Mesenteric fat pad (tissue), 1 donor: Measurements from ENCODE around the gene PCNX2. TPM values are rescaled to one million over a fixed set of nuclear protein-coding genes. Genes with fewer than 3 reads are reported as not detected.

Source experiments
- DNase-seq: peaks from one replicate; pipeline ENCODE4 v3.0.0-alpha.2; 2020; ENCODE audit warnings: low spot score
- long read RNA-seq: library from polyadenylated mRNA; unstranded; transcript quantifications from one replicate; pipeline ENCODE4 v2.0.0, GENCODE V29; 2020
- total RNA-seq: library from RNA; stranded (reverse); fragmentation: NEBNext Ultra II Directional; extraction: Animal tissue kit (Norgen Biotek cat#: 25700); gene quantifications from one replicate; pipeline ENCODE4 v1.2.1, GENCODE V29; 2021
- donor health status: DM: yes; HTN: yes; CAD: no.

Gene PCNX2, protein sequence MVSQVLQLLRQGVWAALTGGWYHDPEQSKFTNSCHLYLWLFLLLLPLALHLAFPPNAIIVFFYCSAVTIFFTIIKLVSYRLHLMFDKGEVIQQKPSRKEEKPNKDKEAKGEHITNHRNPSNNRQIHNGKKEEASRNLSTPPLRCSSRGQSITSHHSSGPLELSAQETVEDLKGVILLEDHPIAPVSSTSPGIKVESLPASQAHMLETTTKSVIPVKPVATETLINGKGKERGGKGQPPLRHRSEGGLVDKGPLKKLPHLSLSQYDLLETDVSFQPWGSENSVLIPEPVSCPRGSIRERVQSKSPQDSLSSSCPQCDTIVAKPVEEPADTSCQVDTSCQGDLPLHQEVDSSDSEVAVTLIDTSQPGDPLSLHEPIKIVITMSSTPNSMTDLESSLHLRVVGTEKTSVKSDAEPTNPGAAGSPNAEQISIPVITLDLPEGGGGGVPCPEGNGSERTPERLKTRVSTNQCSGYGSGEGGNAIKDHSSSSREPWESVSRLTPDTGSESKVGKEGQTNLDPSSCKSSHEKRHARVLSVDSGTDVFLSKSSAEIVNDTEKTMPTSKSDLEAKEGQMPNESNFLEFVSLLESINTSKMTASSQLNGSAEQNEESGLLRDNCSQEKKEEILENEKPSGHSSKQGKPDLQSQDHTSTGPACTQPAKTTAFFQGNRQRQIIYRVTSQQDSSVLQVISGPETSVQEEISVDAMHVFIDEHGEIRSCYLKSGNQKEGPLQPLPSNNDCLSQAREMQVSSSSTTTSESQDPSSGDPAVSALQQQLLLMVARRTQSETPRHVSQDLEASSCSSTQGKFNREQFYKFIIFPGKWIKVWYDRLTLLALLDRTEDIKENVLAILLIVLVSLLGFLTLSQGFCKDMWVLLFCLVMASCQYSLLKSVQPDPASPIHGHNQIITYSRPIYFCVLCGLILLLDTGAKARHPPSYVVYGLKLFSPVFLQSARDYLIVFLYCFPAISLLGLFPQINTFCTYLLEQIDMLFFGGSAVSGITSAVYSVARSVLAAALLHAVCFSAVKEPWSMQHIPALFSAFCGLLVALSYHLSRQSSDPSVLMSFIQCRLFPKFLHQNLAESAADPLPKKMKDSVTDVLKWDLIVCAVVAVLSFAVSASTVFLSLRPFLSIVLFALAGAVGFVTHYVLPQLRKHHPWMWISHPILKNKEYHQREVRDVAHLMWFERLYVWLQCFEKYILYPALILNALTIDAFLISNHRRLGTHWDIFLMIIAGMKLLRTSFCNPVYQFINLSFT (N-terminal part only)
- 6.1 TPM for total RNA-seq
- long read RNA-seq, partial matches to known transcripts, result 2 of 6 reads
- long read RNA-seq, other reads (novel, unspliced or antisense), result 4 of 6 reads

DNA sequence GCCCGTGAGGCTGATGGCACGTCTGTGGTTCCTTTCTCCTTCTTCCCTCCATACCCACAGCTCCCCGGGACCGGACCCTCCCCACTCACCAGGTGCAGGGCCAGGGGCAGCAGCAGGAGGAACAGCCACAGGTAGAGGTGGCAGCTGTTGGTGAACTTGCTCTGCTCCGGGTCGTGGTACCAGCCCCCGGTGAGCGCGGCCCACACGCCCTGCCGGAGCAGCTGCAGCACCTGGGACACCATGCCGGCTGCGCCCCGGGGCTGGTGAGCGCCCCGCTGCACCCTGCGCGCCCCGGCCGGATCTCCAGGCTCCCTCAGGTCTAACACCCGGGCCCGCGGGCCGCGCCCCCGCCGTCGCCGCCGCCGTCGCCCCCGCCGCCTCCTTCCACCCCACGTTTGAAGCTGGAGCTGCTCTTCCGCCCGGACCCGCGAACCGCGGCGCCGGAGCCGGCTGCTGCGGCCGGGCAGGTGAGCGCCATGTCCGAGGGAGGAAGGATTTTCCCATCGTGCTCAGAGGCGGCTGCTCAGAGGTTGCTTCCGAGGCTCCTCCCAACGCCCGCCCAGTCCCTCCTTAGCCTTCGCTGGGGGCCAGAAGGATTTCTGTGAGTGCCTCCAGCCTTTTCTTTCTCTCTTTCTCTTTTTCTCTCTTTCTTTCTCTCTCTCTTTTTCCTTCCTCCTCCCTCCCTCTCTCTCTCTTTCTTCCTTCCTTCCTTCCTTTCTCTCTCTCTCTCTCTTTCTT is at the start of gene PCNX2:
Gene PCNX2, minus strand, starts transcription at position 489 of the 738 bp plus-strand sequence. Its CDS starts 247 bp downstream, at position 242.
- no peak for DNase-seq

DNA sequence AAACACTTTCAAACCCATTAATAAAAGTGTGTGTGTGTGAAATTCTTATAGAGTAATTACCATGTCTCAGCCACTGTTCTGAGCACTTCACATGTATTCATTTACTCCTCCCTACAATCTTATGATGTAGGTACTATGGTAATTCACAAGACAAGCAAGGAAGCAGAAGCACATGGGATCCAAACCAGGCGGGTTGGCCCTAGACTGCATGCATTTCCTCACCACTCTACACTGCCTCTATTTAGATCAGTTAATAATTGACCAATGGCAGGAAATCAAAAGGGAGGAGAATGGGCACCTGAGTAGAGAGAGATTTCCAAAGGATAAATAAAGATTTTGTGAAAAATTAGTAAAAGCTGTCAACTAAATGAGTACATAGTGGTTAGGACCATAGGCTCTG is 47.7 kb upstream of the PCNX2 start:
- DNase-seq, result no peak

- DNase-seq, result no peak
Observed at GRCh38 chr1:233342086-233342485, 46.6 kb upstream of the PCNX2 start.

GRCh38 chr1:233340966-233341516 is 45.5 kb upstream of the PCNX2 start:
- DNase-seq, result no peak

DNA sequence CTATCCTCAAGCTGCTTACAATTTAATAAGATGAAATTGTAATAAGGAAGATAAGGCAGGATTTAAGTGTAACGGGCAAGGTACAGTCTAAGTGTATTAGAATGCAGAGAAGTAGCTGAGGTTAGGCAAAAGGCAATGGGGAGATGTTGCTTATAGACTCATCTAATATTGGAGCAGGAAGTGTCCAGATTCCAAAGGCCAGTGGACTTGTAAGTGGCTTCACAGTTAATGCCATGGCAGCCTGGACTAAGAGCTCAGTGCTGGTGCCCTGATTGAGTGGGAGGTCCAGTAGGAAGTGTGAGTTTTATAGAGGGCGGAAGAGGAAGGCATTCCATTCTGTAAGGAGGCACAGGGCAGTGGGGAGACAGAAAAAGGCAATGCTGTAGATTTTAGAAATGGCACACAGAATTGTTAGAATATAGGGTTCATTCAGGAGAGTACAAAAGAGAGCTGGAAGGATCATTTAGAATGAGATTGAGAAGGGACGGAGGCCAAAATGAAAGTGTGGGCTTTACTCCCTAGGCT is 44.6 kb upstream of the PCNX2 start:
- no peak for DNase-seq

DNA sequence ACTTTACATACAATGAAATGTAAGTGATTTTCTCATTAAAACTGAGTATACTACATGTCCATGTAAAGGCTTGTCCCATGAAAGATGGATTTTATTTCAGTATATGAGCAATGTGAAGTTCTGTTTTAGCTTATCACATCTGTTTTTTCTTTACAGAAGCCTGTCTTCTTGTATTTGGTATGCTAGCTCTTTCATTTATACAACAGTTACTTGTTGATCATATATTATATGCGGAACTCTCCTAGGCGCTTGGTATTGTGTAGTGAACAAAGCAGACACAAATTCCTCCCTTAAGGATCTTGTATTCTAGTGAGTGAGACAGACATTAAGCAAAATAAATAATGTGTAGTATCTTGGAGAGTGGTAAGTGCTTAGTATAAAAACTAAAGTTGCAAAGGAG is 42.6 kb upstream of the PCNX2 start:
- DNase-seq, result no peak

GRCh38 chr1:233337505-233337904 is 42.0 kb upstream of the PCNX2 start:
- no peak for DNase-seq

DNA sequence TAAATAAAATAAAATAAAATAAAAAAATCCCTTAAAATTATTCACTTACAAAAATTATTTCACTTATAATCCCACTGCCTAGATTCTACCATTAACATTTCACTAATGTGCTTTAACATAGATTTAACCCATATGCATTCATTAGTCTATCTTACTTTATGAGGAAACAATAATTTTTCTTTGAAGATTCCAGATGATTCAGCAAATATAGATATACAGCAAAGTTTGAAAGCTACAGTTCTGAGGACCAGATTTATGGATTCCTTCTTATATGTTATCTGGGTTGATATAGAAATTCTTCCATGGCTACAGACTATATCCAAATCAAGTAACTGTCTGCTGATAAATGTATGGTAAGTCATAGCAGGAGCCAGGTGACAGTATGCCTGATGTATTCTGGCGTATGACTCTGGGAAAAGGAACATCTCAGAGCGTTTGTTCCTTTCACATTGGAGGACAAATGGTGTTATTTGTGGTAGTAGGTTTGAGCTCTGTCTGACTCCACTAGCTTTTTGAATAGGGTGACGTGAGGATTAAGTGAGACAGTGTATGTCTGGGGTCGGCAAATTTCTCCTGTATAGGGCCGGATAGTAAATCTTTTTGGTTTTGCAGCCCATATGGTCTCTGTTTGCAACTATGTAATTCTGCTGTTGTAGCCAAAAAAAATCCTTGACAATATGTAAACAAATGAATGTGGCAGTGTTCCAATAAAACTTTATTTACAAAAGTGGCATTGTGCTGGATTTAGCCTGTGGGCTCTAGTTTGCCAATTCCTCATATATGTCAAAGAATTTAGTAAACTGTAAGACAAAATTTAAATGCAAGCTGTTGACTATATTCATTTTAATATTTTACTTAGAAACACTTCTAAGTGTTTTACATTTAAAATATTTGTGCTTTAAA is 41.3 kb upstream of the PCNX2 start:
- no peak for DNase-seq

DNA sequence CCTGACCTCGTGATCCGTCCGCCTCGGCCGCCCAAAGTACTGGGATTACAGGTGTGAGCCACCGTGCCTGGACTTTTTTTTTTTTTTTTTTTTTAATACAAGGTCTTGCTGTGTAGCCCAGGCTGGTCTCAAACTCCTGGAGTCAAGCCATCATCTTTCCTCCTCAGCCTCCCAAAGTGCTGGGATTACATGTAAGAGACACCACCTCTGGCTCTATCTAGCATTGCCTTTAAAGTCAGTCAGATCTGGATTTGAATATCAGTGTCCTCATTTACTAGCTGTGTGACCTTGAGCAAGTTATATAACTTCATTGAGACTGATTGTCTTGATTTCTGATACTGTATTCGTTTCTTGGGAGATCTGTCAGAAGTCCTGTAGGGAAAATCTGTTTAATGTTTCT is 38.6 kb upstream of the PCNX2 start:
- DNase-seq, result no peak

- DNase-seq, result no peak
Observed at GRCh38 chr1:233333086-233333485, 37.6 kb upstream of the PCNX2 start.

DNA sequence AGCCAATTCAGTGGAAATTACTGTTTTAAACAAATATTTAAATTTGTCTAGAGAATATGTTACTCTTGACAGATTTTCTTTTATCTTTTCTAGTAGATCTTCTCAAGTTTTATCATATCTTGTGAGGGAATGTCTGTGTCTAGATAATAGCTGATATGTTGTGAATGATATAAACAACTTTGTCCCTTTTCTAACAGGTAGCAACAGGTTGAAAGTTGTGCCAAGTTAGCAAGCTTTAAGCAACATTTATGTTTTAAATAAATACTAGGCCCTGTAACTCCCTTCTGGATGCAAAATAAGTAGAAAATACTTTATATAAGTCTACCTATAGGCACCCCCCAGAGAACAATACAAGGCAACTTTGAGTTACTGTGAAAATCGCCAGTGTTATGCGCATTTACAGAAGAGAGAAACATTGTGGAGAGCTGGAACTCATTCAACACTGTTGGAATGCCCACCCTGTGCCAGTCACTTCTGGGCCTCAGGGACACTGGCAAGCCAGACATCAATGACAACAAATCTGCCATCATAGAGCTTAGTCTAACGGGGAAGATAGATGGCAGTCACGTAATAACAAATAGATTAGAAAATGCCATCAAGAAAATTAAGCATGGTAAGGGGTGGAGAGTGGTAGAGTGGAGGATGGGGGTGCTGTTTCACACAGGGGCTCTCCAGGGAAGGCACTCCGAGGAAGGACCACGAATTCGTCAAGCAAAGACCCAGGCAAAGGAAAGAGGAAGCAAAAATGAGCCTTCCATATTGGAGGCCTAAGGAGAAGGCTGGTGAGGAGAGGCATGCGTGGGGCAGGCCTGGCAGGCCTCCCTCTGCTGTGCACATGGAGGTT is 36.4 kb upstream of the PCNX2 start:
- DNase-seq, result no peak

GRCh38 chr1:233328142-233328921 is 32.8 kb upstream of the PCNX2 start:
- DNase-seq, result no peak

DNA sequence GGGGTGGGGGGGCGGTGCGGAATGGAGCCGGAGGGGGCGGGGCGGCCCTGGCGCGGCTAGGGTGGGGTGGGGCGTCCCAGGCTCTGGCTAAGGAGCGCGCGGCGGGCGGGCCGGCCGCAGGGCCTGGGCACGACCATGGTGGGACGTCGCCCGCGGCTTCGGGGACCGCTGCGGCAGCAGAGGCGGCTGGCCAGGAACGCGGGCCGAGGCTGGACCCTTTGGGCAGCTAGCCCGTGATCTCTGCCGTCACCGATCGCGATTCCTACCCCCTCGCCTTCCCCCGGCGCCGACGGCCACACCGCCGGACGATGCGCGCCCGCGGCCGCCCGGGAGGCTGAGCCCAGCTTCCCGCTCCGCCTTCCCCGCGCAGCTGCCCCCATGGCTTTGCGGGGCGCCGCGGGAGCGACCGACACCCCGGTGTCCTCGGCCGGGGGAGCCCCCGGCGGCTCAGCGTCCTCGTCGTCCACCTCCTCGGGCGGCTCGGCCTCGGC is 32.2 kb upstream of the PCNX2 start, which contains the start of gene MAP3K21:
Gene MAP3K21, plus strand, starts transcription at position 74 of the 491 bp plus-strand sequence. Its CDS starts 305 bp downstream, at position 379.
- no peak for DNase-seq

DNA sequence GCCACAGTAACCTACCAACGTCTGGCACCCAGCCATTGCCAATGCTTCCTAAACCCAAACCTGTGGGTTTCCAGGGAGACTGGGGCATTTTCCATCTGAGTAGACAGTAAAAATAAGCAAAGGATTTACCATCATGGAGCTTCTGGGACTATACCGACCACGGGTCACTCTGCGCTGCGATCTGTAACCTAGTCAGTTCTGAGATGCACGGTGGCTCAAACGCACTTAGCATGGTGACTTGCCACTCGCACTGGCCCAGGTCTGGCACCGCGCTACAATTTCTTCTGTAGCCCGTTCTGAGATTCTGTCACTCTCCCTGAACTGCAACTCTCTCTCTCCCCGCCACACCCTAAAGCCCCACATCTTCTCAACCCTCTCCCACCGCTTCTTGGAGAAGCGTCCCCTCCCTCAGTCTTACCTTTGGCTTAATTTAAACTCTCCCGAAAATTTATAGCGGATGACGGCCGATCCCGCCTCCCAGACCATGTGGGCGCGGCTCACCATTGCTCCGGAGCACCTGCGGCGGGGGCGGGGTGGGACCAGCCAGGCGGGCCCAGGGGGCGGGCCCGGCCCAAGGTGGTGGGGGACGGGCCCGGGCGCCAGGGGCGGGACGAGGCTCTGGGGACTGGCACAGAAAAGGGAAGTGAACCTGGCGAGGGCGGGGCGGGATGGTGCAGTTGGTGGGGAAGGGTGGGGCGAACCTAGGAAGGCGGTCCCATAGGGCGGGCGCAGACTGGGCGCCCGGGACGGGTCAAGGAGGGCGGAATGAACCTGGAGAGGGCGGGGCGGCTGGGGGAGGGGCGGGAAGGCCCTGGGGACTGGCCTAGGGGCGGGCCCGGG is 31.5 kb upstream of the PCNX2 start:
- DNase-seq, result peak; percentile 96

- DNase-seq, result no peak
Observed at GRCh38 chr1:233326319-233326718, 30.8 kb upstream of the PCNX2 start.

DNA sequence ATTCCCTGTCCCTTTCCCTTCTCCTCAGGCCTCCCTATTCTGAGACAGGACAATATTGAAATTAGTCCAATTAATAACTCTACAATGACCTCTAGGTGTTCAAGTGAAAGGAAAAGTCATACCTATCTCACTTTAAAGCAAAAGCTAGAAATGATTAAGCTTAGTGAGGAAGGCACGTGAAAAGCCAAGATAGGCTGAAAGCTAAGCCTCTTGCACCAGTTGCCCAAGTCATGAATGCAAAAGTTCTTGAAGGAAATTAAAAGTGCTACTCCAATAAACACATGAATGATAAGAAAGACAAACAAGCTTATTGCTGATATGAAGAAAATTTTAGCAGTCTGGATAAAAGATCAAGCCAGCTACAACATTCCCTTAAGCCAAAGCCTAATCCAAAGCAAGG is 28.2 kb upstream of the PCNX2 start:
- no peak for DNase-seq
